Stimulated activated CD8-positive, alpha-beta memory T cell treated with anti-CD3 and anti-CD28 coated beads, Interleukin-15, amount 100 ng/mL, for 48 hours (primary cell): ENCODE measurements around the gene UBE3B.

Experiments
- DNase-seq, 2 donors: peaks; one replicate each; pipeline ENCODE4 v3.0.0-alpha.2; 2020; ENCODE audit warnings: low read depth in 2 of 2

Gene UBE3B

GRCh38 chr12:109552971-109553370, 75.5 kb downstream of the UBE3B start:
- DNase-seq = no peak

DNA sequence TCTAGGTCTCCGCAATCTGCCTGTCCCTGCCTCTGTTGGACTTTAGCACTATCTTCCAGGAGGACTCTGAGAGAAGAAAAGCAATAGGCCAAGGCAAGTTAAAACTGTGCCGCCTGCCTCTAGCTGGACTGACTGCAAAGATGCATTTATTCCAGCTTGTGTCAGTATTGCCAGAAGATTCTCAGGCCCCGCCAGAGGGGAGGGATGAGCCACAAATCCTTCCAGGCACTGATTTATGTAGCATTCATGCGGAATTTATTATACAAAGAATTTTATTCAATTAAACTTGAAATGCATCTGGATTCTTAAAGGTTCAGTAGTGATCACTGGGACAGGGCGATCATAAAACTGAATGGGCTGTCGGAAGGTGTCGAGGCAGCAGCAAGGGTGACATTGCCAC, 76.0 kb downstream of the UBE3B start:
- no peak for DNase-seq

DNA sequence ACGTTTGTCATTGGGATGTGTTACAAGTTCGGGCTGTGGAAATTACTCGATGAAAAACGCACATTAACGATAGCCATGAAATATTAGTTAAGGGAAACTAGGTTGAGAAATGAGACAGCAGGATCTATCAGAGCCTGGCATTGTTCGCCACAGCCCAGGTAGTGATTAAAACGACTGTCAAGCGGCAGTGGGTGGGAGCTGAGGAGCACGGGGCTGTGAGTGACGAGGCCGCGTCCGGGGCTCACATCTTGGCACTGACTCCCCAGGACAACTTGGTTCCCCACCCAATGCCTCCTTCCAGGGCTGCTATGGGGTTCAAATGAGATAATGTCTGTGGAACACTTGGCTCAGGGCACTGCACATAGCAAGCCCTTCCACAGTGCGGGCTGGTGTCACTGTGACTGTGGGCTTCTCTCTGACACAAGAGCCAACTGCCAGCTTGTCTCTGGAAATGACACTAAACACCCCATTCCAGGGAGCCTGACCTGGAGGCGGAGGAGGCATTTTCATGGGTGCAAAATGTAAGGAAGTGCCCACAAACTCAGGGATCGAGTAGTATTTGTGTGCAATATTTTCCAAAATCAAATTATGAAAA, 76.6 kb downstream of the UBE3B start:
- DNase-seq = no peak

- DNase-seq = no peak
Measured at GRCh38 chr12:109554761-109555160, 77.3 kb downstream of the UBE3B start.

- DNase-seq = no peak
Measured at GRCh38 chr12:109555431-109556315, 78.2 kb downstream of the UBE3B start.

DNA sequence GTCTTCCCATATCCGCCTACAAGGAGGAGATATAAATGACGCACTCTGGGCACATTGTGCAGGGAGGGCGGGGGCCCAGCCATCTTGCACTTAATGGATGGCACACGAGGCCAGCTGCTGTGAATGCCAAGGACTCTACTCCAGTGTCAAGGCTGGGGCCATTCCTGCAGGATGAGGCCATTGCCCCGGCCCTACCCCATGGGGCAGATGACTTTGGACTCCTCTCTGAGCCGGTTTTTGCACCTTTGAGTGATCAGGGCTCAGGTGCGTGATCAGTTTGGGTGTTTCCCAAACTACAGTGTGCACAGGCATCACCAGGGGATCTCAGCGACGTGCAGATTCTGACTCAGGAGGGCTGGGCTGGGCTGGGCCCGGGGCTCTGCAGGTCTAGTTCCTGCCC, 79.8 kb downstream of the UBE3B start:
- DNase-seq = no peak

GRCh38 chr12:109557805-109558204, 80.4 kb downstream of the UBE3B start:
- no peak for DNase-seq

DNA sequence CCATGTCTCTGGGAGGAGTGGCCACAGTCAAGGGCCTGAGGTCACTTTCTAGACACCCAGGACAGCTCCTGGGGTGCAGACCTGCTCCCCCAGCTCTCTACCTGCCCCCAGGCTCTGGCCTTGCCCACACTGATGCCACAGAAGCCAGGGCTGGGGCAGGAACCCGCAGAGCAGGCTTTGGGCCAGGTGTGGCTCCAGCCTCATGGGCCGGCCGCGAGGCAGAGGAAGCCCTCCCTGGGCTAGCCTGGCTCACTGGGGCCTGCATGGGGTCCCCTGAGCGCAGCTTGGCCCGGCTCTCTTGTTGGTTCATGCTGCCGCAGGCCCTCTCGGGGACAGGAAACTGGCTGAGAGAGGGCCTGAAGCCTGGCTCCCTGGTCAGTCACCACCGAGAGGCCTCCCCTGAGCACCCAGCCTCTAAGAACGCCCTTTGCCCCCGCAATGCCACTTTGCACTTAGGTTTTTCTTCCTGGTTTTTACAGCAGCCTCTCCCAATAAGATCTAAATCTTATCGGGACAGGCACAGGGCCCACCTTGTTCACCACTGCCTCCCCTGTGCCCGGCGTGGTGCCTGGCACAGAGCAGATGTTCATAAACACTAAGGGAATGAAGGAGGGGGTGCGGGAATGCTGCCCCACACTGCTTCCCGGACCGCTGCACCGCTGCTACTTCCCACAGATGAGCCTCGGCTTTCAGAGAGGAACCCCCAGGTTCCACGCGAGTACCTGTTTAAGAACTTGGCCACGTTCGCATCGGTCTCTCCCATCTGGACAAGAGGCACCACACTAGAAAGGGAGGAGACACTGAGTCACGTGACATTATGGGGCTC, 81.2 kb downstream of the UBE3B start:
- DNase-seq = no peak

GRCh38 chr12:109559200-109559505, 81.7 kb downstream of the UBE3B start:
- DNase-seq = no peak

DNA sequence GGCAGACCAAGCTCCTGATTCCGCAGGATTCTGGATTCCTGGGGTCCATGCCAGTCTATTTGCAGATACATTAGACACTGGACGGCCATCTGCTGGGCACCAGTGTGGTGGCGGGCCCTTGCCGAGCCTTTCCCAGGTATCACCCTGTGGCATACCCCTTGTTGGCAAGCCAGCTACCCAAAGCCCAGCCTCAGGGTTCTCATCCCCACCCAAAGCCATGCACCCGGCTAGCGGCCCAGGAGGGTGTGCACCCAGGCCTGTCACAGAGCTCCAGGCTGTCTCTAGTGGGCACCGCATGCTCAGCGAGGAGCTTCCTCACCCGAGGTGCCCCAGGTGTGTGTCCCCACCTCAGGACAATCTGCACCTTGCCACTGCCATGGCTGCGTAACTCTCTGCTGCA, 82.2 kb downstream of the UBE3B start:
- DNase-seq = no peak

DNA sequence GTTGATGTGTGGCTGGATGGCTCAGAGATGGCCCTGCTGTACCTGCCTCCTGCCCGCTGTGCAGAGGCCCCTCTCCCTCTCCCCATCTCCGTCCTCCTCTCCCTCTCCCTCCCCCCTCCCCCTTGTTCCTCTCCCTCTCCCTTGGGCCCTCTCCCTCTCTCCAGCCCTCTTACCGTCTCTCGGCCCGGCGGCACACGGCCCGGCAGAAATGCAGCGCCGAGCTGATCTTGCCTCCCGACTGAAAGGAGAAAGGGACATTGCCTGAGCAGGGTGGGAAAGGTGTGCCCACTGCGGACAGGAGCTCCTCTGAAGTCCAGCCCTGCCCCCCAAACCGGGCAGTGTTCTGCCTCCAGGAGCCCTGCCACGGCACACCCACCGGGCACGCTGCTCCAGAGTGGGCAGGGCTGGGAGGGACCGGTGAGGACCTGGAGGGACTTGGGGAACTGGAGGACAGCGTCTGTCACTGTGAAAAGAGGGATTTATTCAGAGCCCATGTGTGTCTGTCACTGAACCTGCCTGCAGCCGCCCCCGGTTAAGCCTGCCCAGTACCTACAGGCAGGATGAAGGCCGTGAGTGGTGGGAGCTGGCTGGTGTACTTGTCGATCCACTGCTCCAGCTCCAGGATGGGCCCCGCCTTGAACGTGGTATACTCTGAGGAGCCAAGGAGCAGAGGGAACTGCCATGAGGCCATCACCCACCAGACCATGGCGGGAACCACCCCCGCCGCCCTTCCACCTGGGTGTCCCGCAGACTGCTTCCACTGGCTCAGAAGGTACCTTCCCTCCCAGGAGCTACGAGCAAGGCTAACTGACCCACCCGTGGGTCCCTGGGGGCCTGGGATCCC, 83.7 kb downstream of the UBE3B start:
- no peak for DNase-seq

GRCh38 chr12:109561711-109562030, 84.2 kb downstream of the UBE3B start:
- DNase-seq = no peak

DNA sequence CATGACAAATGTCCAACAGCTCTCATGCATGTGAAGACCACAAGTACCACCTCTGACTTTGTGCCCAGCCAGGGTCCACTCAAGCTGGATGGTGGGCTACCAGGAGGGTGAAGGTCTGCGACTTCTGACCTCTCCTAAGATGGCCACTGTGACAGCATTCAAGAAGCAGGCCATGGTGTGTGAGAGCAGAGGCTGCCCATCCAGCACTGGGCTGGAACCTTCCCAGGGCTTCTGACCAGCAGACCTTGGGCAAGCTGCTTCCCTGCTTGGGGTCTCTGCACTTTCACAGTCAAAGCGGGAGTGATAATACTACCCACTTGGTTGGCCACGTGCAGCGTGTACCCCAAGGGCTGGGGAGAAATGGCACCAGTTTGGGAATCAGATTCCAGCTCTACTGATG, 85.4 kb downstream of the UBE3B start:
- no peak for DNase-seq

DNA sequence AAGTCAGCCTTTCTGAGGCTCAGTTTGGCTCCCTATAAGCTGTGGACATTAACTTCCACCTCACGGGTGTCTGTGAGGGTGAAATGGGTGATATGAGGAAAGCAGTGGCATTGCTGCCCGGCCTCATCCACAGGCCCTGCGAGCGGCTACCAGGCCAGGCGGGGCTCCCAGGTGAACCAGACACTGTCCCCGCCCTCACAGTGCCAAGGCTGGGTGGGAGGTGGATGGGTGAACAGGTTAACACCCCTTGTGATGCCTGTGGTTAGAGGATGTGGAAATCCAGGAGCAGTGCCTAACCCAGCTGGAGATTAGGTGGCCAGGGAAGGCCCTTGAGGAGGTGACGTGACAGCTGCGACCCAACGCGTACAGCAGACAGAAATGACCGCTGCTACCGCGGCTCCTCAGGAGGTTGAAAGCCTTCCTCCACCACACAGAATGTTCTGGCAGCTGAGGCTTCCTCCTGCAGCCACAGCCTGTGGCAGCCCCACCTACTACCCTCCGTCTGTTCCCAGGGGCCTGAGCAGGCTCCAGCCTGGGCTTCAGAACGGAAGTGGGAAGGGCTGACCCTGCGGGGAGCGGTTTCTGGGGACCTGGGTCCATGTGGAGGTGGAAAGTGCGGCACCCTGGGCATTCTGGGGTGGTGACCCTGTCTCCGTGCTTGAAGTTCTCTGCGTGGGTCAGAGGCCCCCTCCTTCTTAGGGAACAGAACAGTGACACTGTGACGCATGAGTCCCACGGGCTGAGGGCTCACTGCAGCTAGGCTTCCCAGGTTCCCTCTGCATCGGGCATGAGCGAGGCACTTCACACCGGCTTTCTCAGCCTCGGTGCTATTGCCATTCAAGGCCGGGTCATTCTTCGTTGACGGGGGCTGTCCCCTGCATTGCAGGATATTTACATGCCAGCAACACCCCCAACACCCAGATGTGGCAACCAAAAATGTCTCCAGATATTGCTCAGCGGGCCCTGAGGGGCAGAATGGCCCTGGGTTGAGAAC, 86.2 kb downstream of the UBE3B start:
- DNase-seq = no peak

GRCh38 chr12:109566424-109566823, 89.0 kb downstream of the UBE3B start:
- no peak for DNase-seq

DNA sequence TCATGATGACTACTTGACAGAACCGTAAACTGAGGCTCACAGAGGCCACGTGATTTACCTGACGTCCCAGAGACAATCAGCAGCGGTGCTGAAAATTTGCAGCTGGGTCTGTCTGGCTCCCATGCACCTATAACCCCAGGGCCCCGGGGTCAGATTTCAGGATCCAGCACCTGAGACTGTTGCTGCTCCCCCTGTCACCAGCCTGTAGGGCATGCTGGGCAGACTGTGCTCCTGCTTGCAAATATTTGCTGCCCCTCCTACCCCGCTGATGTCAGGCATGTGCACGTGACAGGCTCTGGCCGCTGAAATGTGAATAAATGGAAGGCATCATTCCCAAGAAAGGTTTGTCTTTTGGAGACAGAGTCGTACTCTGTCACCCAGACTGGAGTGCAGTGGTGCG, 89.9 kb downstream of the UBE3B start:
- DNase-seq = no peak

DNA sequence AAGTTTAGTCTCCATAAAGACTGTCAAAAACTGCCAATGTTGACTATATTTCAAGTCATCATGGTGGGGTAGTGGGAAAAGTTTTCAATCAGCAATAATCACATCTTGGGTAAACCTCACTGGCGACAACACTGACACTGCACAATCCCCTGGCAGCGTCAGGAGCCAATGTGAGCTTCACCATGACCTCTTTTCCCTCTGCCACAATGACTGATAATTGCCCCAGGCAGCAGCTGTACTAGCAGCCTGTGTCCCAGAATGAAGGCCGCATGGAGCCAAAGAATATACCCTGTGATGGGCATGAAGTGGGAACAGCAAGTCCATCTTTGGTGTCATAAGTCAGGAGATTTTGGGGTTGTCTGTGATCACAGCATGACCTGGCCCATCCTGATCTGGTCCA, 90.5 kb downstream of the UBE3B start:
- no peak for DNase-seq

DNA sequence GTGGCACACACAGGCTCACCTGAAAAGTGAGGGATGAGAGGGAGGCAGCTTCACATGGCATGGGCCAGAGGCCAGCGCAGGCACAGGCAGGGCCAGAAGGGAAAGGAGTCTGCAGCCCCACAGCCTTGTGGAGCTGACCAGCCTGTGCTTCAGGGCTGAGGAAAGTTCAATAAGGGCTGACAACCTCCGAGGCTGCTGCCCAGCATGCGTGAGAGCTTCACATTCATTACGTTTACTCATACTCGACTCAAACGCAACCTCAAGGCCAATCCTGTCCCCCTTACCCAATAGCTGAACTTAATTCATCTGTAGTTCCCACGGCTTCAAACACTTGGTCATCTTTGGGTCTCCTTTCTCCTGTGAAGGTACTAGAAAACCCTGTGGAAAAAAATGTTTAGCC, 91.1 kb downstream of the UBE3B start:
- DNase-seq = no peak

DNA sequence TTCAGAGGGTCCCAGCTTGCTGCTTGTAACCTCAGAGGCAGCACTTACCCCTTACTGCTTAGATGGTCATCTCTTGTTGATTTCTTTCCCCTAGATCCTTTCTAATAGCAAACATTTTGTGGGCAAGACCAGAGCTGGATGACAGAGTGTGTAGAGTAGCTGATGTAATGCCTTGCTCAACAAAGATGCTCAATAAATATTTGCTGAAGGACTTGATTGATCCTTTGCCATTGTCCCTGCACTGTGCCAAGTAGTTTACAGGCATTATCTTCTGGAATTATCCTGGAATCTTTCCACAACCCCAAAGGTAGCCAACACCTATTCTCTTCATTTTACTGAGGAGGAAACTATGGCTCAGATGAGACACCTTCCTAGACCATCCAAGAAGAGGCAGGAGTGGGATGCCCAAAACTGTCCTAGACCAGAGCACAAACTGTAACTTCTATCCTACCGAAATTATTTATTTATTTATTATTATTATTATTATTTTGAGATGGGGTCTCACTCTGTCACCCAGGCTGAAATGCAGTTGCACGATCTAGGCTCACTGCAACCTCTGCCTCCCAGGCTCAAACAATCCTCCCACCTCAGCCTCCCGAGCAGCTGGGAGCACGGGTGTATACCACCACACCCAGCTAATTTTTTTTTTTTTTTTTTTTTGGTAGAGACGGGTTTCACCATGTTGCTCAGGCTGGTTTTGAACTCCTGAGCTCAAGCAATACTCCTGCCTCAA, 94.5 kb downstream of the UBE3B start:
- DNase-seq = no peak

- no peak for DNase-seq
Measured at GRCh38 chr12:109572506-109572845, 95.0 kb downstream of the UBE3B start.
